ENCODE data around the gene PFKFB4.
A peak's percentile ranks its signal among the peaks of the same experiment; 100 is the strongest.
"Not testable (repeated sequence)": the region's sequence is repeated elsewhere in the genome, so short reads cannot be mapped to it uniquely, and the experiment has no call there.

Gene PFKFB4

GRCh38 chr3:48561045-48561736, 4.6 kb upstream of the PFKFB4 start:
- peak in 28 of 56 donors; percentile 7 to 62 (median 28) for DNase-seq

GRCh38 chr3:48560648-48561018, 4.0 kb upstream of the PFKFB4 start:
- peak in 5 of 56 donors; percentile 15 to 62 (median 21) for DNase-seq

GRCh38 chr3:48558493-48559134, 2.0 kb upstream of the PFKFB4 start:
- DNase-seq = peak in 2 of 56 donors; percentile 19 to 27

GRCh38 chr3:48555949-48556795, 431 bp downstream of the PFKFB4 start:
- DNase-seq = no peak

- DNase-seq = no peak
Observed at GRCh38 chr3:48555231-48555948, 1.2 kb downstream of the PFKFB4 start.

- no peak for DNase-seq
Observed at GRCh38 chr3:48553886-48554845, 2.4 kb downstream of the PFKFB4 start.

GRCh38 chr3:48553361-48553760, 3.2 kb downstream of the PFKFB4 start:
- DNase-seq = no peak

GRCh38 chr3:48552111-48552951, 4.3 kb downstream of the PFKFB4 start:
- no peak for DNase-seq

GRCh38 chr3:48551651-48552050, 5.0 kb downstream of the PFKFB4 start:
- DNase-seq = not testable (repeated sequence)

GRCh38 chr3:48548729-48549705, 7.6 kb downstream of the PFKFB4 start:
- DNase-seq = peak in 55 of 56 donors; percentile 20 to 93 (median 68)

GRCh38 chr3:48548126-48548525, 8.5 kb downstream of the PFKFB4 start:
- no peak for DNase-seq

- DNase-seq = peak in 12 of 56 donors; percentile 13 to 53 (median 22)
Observed at GRCh38 chr3:48546203-48546829, 10.3 kb downstream of the PFKFB4 start.

GRCh38 chr3:48544141-48544540, 12.5 kb downstream of the PFKFB4 start:
- DNase-seq = no peak

GRCh38 chr3:48543271-48543866, 13.2 kb downstream of the PFKFB4 start:
- peak in 12 of 56 donors; percentile 7 to 39 (median 20) for DNase-seq

GRCh38 chr3:48538451-48538850, 18.2 kb downstream of the PFKFB4 start:
- no peak for DNase-seq

GRCh38 chr3:48536785-48537184, 19.8 kb downstream of the PFKFB4 start:
- DNase-seq = no peak

- DNase-seq = no peak
Observed at GRCh38 chr3:48536116-48536515, 20.5 kb downstream of the PFKFB4 start.

Measured in amygdala (tissue), 56 donors.